Measurements from ENCODE around the gene SBNO2.

DNA sequence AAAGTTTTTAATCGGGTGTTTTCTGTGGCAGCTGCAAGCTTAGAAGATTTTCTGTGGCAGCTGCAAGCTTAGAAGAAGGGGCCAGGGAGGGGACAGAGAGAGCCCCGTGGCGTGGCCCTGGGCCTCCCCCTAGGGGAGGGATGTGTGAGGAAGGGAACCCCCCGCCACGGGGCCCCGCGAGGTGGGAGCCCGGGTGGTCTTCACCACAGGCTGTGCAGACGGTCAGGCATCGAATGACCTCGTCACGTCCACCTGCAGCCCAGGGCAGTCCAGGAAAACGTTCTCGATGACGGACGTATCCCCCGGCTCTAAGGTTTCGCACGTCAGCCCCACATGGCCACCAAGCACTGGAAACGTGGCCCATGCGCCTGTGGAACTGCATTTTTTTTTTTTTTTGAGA lies 87.5 kb downstream of the SBNO2 start:
- TF ChIP-seq, protein P1, sequence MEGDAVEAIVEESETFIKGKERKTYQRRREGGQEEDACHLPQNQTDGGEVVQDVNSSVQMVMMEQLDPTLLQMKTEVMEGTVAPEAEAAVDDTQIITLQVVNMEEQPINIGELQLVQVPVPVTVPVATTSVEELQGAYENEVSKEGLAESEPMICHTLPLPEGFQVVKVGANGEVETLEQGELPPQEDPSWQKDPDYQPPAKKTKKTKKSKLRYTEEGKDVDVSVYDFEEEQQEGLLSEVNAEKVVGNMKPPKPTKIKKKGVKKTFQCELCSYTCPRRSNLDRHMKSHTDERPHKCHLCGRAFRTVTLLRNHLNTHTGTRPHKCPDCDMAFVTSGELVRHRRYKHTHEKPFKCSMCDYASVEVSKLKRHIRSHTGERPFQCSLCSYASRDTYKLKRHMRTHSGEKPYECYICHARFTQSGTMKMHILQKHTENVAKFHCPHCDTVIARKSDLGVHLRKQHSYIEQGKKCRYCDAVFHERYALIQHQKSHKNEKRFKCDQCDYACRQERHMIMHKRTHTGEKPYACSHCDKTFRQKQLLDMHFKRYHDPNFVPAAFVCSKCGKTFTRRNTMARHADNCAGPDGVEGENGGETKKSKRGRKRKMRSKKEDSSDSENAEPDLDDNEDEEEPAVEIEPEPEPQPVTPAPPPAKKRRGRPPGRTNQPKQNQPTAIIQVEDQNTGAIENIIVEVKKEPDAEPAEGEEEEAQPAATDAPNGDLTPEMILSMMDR (IDR thresholded peaks at IDR 0.05; ENCODE audit: low read length) = no peak
- TF ChIP-seq EZH2 (IDR thresholded peaks at IDR 0.05; ENCODE audit: borderline replicate concordance, low read length) = no peak
